ENCODE results near the gene FNTB. TPM values are rescaled to one million over a fixed set of nuclear protein-coding genes. Genes with fewer than 3 reads are reported as not detected.

Gene FNTB
- total RNA-seq, 1 donor from 2014 or later: 19.1 TPM

GRCh38 chr14:64979336-64980074, 7.2 kb upstream of the FNTB start:
- no peak overlapping the region for H3K27ac Mint-ChIP-seq
- intact Hi-C loops (cut with micrococcal nuclease): no loop called here
- peaks cover 11% of the 10 kb centered on the region for H3K4me1 Mint-ChIP-seq
- H3K9me3 Mint-ChIP-seq: no peaks in the 10 kb centered on the region
- no peak overlapping the region for H3K4me3 Mint-ChIP-seq
- H3K27me3 Mint-ChIP-seq: peaks cover 32% of the 10 kb centered on the region
- no peaks in the 10 kb centered on the region for H3K36me3 Mint-ChIP-seq (ENCODE audit: low read depth)
- no peak for DNase-seq

GRCh38 chr14:64983439-64984310, 3.0 kb upstream of the FNTB start:
- Mint-ChIP-seq H3K4me3 (peak overlapping the region; percentile 65), H3K9me3 (no peaks in the 10 kb centered on the region), H3K27me3 (peaks cover 29% of the 10 kb centered on the region), H3K4me1 (peaks cover 22% of the 10 kb centered on the region), H3K27ac (no peak overlapping the region), H3K36me3 (ENCODE audit: low read depth) (peaks cover 2% of the 10 kb centered on the region)
- intact Hi-C loops (cut with micrococcal nuclease): loop anchor here (1.0 kb wide), 1 partner anchor 160 kb away; no protein-coding TSS in a partner anchor
- DNase-seq: peak; percentile 77

GRCh38 chr14:64987438-64987767, 708 bp downstream of the FNTB start:
- intact Hi-C loops (cut with micrococcal nuclease): loop anchor here (1.0 to 5.0 kb wide), 7 partner anchors 11 to 480 kb away; partner anchors contain the start of genes CHURC1 and RAB15

GRCh38 chr14:64990296-64990695, 3.6 kb downstream of the FNTB start:
- Mint-ChIP-seq H3K27me3 (peaks cover 6% of the 10 kb centered on the region), H3K36me3 (ENCODE audit: low read depth) (peaks cover 22% of the 10 kb centered on the region), H3K4me1 (peaks cover 36% of the 10 kb centered on the region), H3K27ac (peak overlapping the region; percentile 39), H3K9me3 (no peaks in the 10 kb centered on the region), H3K4me3 (peak overlapping the region; percentile 46)
- DNase-seq: peak; percentile 67
- intact Hi-C loops (cut with micrococcal nuclease): no loop called here

More at GRCh38 chr14:64987438-64987767, 708 bp downstream of the FNTB start:
- Mint-ChIP-seq H3K27ac (peak overlapping the region; percentile 96), H3K27me3 (peaks cover 19% of the 10 kb centered on the region), H3K4me3 (peak overlapping the region; percentile 89), H3K9me3 (no peaks in the 10 kb centered on the region), H3K36me3 (ENCODE audit: low read depth) (peaks cover 18% of the 10 kb centered on the region), H3K4me1 (peaks cover 44% of the 10 kb centered on the region)
- no peak for DNase-seq

GRCh38 chr14:64990939-64991338, 4.2 kb downstream of the FNTB start:
- H3K4me3 Mint-ChIP-seq: no peak overlapping the region
- no peaks in the 10 kb centered on the region for H3K9me3 Mint-ChIP-seq
- intact Hi-C loops (cut with micrococcal nuclease): no loop called here
- DNase-seq: no peak
- H3K27me3 Mint-ChIP-seq: peaks cover 3% of the 10 kb centered on the region
- no peak overlapping the region for H3K27ac Mint-ChIP-seq
- peaks cover 35% of the 10 kb centered on the region for H3K4me1 Mint-ChIP-seq
- H3K36me3 Mint-ChIP-seq (ENCODE audit: low read depth): peaks cover 22% of the 10 kb centered on the region

- DNase-seq: no peak
- Mint-ChIP-seq H3K4me1 (peaks cover 32% of the 10 kb centered on the region), H3K27ac (no peak overlapping the region), H3K4me3 (no peak overlapping the region), H3K36me3 (ENCODE audit: low read depth) (peaks cover 22% of the 10 kb centered on the region), H3K9me3 (no peaks in the 10 kb centered on the region), H3K27me3 (no peaks in the 10 kb centered on the region)
- intact Hi-C loops (cut with micrococcal nuclease): no loop called here
Measured at GRCh38 chr14:64992328-64992885, 5.7 kb downstream of the FNTB start.

- Mint-ChIP-seq H3K36me3 (ENCODE audit: low read depth) (peaks cover 22% of the 10 kb centered on the region), H3K9me3 (no peaks in the 10 kb centered on the region), H3K27me3 (no peaks in the 10 kb centered on the region), H3K27ac (no peak overlapping the region), H3K4me1 (peaks cover 38% of the 10 kb centered on the region), H3K4me3 (no peak overlapping the region)
- intact Hi-C loops (cut with micrococcal nuclease): no loop called here
- no peak for DNase-seq
Measured at GRCh38 chr14:64993266-64993930, 6.7 kb downstream of the FNTB start.

- no peaks in the 10 kb centered on the region for H3K9me3 Mint-ChIP-seq
- intact Hi-C loops (cut with micrococcal nuclease): no loop called here
- no peak overlapping the region for H3K27ac Mint-ChIP-seq
- peaks cover 36% of the 10 kb centered on the region for H3K4me1 Mint-ChIP-seq
- H3K4me3 Mint-ChIP-seq: no peak overlapping the region
- no peak for DNase-seq
- H3K36me3 Mint-ChIP-seq (ENCODE audit: low read depth): peaks cover 15% of the 10 kb centered on the region
- H3K27me3 Mint-ChIP-seq: no peaks in the 10 kb centered on the region
Measured at GRCh38 chr14:64994540-64994939, 7.8 kb downstream of the FNTB start.

- intact Hi-C loops (cut with micrococcal nuclease): no loop called here
- H3K27me3 Mint-ChIP-seq: no peaks in the 10 kb centered on the region
- H3K9me3 Mint-ChIP-seq: no peaks in the 10 kb centered on the region
- DNase-seq: no peak
- H3K4me1 Mint-ChIP-seq: peaks cover 29% of the 10 kb centered on the region
- H3K36me3 Mint-ChIP-seq (ENCODE audit: low read depth): peaks cover 11% of the 10 kb centered on the region
- H3K4me3 Mint-ChIP-seq: no peak overlapping the region
- H3K27ac Mint-ChIP-seq: no peak overlapping the region
Measured at GRCh38 chr14:64995291-64995690, 8.6 kb downstream of the FNTB start.

- H3K36me3 Mint-ChIP-seq (ENCODE audit: low read depth): peaks cover 6% of the 10 kb centered on the region
- H3K4me3 Mint-ChIP-seq: no peak overlapping the region
- no peak overlapping the region for H3K27ac Mint-ChIP-seq
- no peaks in the 10 kb centered on the region for H3K9me3 Mint-ChIP-seq
- no peaks in the 10 kb centered on the region for H3K27me3 Mint-ChIP-seq
- no peak for DNase-seq
- peaks cover 23% of the 10 kb centered on the region for H3K4me1 Mint-ChIP-seq
- intact Hi-C loops (cut with micrococcal nuclease): no loop called here
Measured at GRCh38 chr14:64997108-64997794, 10.6 kb downstream of the FNTB start.

- Mint-ChIP-seq H3K36me3 (ENCODE audit: low read depth) (peaks cover 3% of the 10 kb centered on the region), H3K27me3 (no peaks in the 10 kb centered on the region), H3K27ac (no peak overlapping the region), H3K4me3 (no peak overlapping the region), H3K9me3 (no peaks in the 10 kb centered on the region), H3K4me1 (peaks cover 29% of the 10 kb centered on the region)
- DNase-seq: no peak
- intact Hi-C loops (cut with micrococcal nuclease): loop anchor here (1.0 kb wide), 1 partner anchor 11 kb away; no protein-coding TSS in a partner anchor
Measured at GRCh38 chr14:64998455-64998931, 11.8 kb downstream of the FNTB start.

- peaks cover 13% of the 10 kb centered on the region for H3K36me3 Mint-ChIP-seq (ENCODE audit: low read depth)
- no peaks in the 10 kb centered on the region for H3K27me3 Mint-ChIP-seq
- DNase-seq: no peak
- intact Hi-C loops (cut with micrococcal nuclease): loop anchor here (5.0 kb wide), 1 partner anchor 101 kb away; the partner anchor contains the start of gene MAX
- H3K9me3 Mint-ChIP-seq: no peaks in the 10 kb centered on the region
- no peak overlapping the region for H3K4me3 Mint-ChIP-seq
- peaks cover 42% of the 10 kb centered on the region for H3K4me1 Mint-ChIP-seq
- no peak overlapping the region for H3K27ac Mint-ChIP-seq
Measured at GRCh38 chr14:65000898-65001591, 14.3 kb downstream of the FNTB start.

All from activated CD4-positive, alpha-beta T cell treated with anti-CD3 and anti-CD28 coated beads, Interleukin-2, amount 10 ng/mL, durations not matched to agents 24 days and 14 days (primary cell).